DND-41 (cell line): ENCODE data around the gene SLC3A2.
"Not testable (repeated sequence)": the region's sequence is repeated elsewhere in the genome, so short reads cannot be mapped to it uniquely, and the experiment has no call there.

ENCODE experiments used
- ATAC-seq: fragments of 200-7000 bp; cut with Tn5 transposase; 3 replicates; pipeline ENCODE4 v1.9.1; 2021; ENCODE audit warnings: low read depth; ENCODE audit not compliant: insufficient read depth
- DNase-seq: peaks from one replicate; pipeline ENCODE4 v3.0.0-alpha.2; 2020
- H2AFZ ChIP-seq: 2 replicates; pipeline ENCODE4 v1.6.0; 2012; ENCODE audit warnings: low read depth, low read length
- H3K27ac ChIP-seq: 2 replicates; pipeline ENCODE4 v1.5.1; 2012; ENCODE audit warnings: low read length, inconsistent platforms
- H3K27me3 ChIP-seq: fragments of 200-600 bp; sonication (generic); 2 replicates; pipeline ENCODE4 v1.6.0; 2012; ENCODE audit warnings: low read length, mild to moderate bottlenecking, inconsistent platforms; ENCODE audit not compliant: insufficient read depth, poor library complexity
- H3K36me3 ChIP-seq: 2 replicates; pipeline ENCODE4 v1.5.1; 2012; ENCODE audit warnings: low read length, inconsistent platforms; ENCODE audit not compliant: insufficient read depth
- H3K4me1 ChIP-seq: 2 replicates; pipeline ENCODE4 v1.5.1; 2012; ENCODE audit warnings: mild to moderate bottlenecking, low read length; ENCODE audit not compliant: insufficient read depth
- H3K4me2 ChIP-seq: 2 replicates; pipeline ENCODE4 v1.6.0; 2012; ENCODE audit warnings: mild to moderate bottlenecking, moderate library complexity, low read length, inconsistent platforms; ENCODE audit not compliant: insufficient read depth
- H3K4me3 ChIP-seq, 2 experiments: fragments of 200-600 bp in 1 of 2; shearing (Covaris generic) in 1 of 2; 2 replicates each; pipeline ENCODE4 v1.5.1; 2012 to 2016; ENCODE audit warnings: inconsistent platforms in 2 of 2, low read length in 2 of 2, mild to moderate bottlenecking in 2 of 2, low read depth in 1 of 2, moderate library complexity in 1 of 2
- H3K79me2 ChIP-seq: 2 replicates; pipeline ENCODE4 v1.6.0; 2012; ENCODE audit warnings: low read length, inconsistent platforms; ENCODE audit not compliant: insufficient read depth
- H3K9ac ChIP-seq: 2 replicates; pipeline ENCODE4 v1.6.0; 2012; ENCODE audit warnings: low read depth, mild to moderate bottlenecking, inconsistent platforms, low read length, moderate library complexity
- H3K9me3 ChIP-seq: 2 replicates; pipeline ENCODE4 v1.5.1; 2012; ENCODE audit warnings: low read length, moderate library complexity, mild to moderate bottlenecking, inconsistent platforms; ENCODE audit not compliant: insufficient read depth, severe bottlenecking
- H4K20me1 ChIP-seq: 2 replicates; pipeline ENCODE4 v1.6.0; 2012; ENCODE audit warnings: low read length; ENCODE audit not compliant: insufficient read depth
- CTCF ChIP-seq: IDR thresholded peaks from 2 replicates; pipeline ENCODE4 v1.5.1; 2012; ENCODE audit warnings: borderline replicate concordance, low read length, moderate library complexity, mild to moderate bottlenecking; ENCODE audit not compliant: poor library complexity, severe bottlenecking; ENCODE audit errors: extremely low read depth
- EZH2 ChIP-seq: IDR thresholded peaks from 3 replicates; pipeline ENCODE4 v1.6.1; 2012; ENCODE audit warnings: borderline replicate concordance, low read depth, mild to moderate bottlenecking, moderate library complexity, low read length, inconsistent platforms; ENCODE audit not compliant: severe bottlenecking

Gene SLC3A2

DNA sequence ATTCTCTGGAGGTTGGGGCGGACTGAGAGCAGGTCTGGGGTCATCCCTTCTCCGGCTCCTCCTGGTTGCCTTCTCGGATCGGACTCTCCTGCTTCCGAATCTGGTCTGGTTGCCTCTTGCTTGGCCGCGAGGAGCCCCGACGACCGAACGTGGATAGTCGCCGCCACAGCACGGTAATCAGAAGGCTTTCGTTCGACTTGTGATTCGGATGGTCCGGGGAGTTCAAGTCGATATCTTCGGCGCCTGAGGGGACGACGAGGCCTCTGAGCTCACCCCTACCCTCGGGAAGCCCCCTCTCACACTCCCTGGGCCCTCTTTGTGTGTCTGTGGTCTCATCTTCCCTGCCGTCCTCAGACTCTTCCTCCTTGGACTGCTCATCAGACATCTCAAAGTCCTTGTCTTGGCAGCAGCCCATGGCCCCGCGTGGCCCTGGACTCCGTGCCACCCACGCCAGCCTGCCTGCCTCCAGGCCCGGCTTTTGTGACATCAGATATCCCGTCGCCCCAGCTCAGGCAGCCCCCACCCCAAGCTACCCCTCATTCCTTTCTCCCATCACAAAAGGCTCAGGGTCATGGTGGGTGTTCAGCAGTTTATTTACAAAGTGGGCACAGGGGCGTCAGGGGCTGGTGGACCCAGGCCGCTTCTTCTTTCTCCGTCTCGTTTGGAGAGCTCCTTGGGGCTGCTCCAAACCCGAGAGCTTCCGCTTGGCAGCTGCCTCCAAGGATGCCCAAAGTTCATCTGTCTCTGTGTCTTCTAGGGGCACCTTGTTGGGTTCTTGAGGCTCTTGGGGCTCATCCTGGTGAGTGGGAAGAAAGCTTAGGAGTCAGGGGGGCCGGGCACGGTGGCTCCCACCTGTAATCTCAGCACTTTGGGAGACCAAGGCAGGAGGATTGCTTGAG lies 48.1 kb upstream of the SLC3A2 start, which contains the start of gene TEX54:
TEX54 (minus strand) TSS at position 506 of the 899 bp plus-strand sequence.
- peaks cover 67% of the 10 kb centered on the region for H3K36me3 ChIP-seq
- peak within 1 kb of the TSS; percentile 96 for H3K4me2 ChIP-seq
- H3K9me3 ChIP-seq, result no peaks in the 10 kb centered on the region
- peak; percentile 10 for ATAC-seq
- peaks cover 23% of the 10 kb centered on the region; the same call in 1 of the 2 replicates for H4K20me1 ChIP-seq
- no peak for DNase-seq
- no peaks in the 10 kb centered on the region for H3K27me3 ChIP-seq
- peak within 1 kb of the TSS; percentile 94 for H2AFZ ChIP-seq
- H3K4me1 ChIP-seq, result peaks cover 55% of the 10 kb centered on the region
- peak within 1 kb of the TSS; percentile 92 for H3K9ac ChIP-seq
- H3K79me2 ChIP-seq, result peaks cover 68% of the 10 kb centered on the region
- no peak for TF ChIP-seq EZH2
- TF ChIP-seq CTCF, result no peak
- peak within 1 kb of the TSS; percentile 97 to 99 for H3K4me3 ChIP-seq
- peak within 1 kb of the TSS; percentile 79 for H3K27ac ChIP-seq

GRCh38 chr11:62835336-62835735 lies 45.4 kb upstream of the SLC3A2 start:
- Histone ChIP-seq H3K27me3 (no peaks in the 10 kb centered on the region), H2AFZ (no peak overlapping the region), H3K4me1 (peaks cover 61% of the 10 kb centered on the region), H3K4me3 (no peak overlapping the region), H4K20me1 (peaks cover 19% of the 10 kb centered on the region; the same call in 1 of the 2 replicates), H3K4me2 (no peak overlapping the region), H3K79me2 (peaks cover 64% of the 10 kb centered on the region), H3K27ac (no peak overlapping the region), H3K36me3 (peaks cover 58% of the 10 kb centered on the region), H3K9me3 (no peaks in the 10 kb centered on the region), H3K9ac (no peak overlapping the region)
- DNase-seq, result no peak
- TF ChIP-seq CTCF (no peak), EZH2 (no peak)
- no peak for ATAC-seq

- peak within 1 kb of the TSS; percentile 99 for H3K27ac ChIP-seq
- H3K9me3 ChIP-seq, result no peaks in the 10 kb centered on the region
- H4K20me1 ChIP-seq, result peaks cover 2% of the 10 kb centered on the region; the same call in 1 of the 2 replicates
- TF ChIP-seq EZH2, result no peak
- TF ChIP-seq CTCF, result no peak
- DNase-seq (peak; percentile 93), ATAC-seq (peak; percentile 47)
- peaks cover 58% of the 10 kb centered on the region for H3K4me1 ChIP-seq
- H2AFZ ChIP-seq, result peak within 1 kb of the TSS; percentile 92
- H3K36me3 ChIP-seq, result peaks cover 36% of the 10 kb centered on the region
- peak within 1 kb of the TSS; percentile 67 for H3K4me2 ChIP-seq
- no peaks in the 10 kb centered on the region for H3K27me3 ChIP-seq
- H3K79me2 ChIP-seq, result peaks cover 39% of the 10 kb centered on the region
- H3K4me3 ChIP-seq, result peak within 1 kb of the TSS; percentile 90 to 92
- peak within 1 kb of the TSS; percentile 85 for H3K9ac ChIP-seq
Observed at GRCh38 chr11:62839050-62839945, 41.4 kb upstream of the SLC3A2 start, which contains the start of gene WDR74. TSS of gene WDR74 (minus strand) at chr11:62839590. CDS start at chr11:62839570, 20 bp downstream.

- not testable (repeated sequence) for H3K9me3 ChIP-seq, H4K20me1 ChIP-seq, H3K27me3 ChIP-seq
- Histone ChIP-seq H3K9ac (peak overlapping the region; percentile 85), H3K79me2 (peaks cover 31% of the 10 kb centered on the region), H2AFZ (peak overlapping the region; percentile 22), H3K36me3 (peaks cover 20% of the 10 kb centered on the region), H3K4me3 (peak overlapping the region; percentile 15 to 92; a peak in 3 of 4 replicates), H3K4me2 (peak overlapping the region; percentile 67), H3K27ac (peak overlapping the region; percentile 99), H3K4me1 (peaks cover 43% of the 10 kb centered on the region)
- peak; percentile 92 for DNase-seq
- ATAC-seq, result peak; percentile 5
Observed at GRCh38 chr11:62840721-62841360, 39.9 kb upstream of the SLC3A2 start.
